NCI-H1930 (cell line): ENCODE results near the gene NKAPD1.
"Not testable (repeated sequence)": the region's sequence is repeated elsewhere in the genome, so short reads cannot be mapped to it uniquely, and the experiment has no call there.

Experiments
- DNase-seq, 2 experiments: peaks; one replicate each; lab custom pipeline; 2025; lab: John Stamatoyannopoulos, UW

The NKAPD1 gene

GRCh38 chr11:112086422-112087191 is 12.5 kb downstream of the NKAPD1 start, which contains the start of the genes SDHD and TIMM8B:
Gene SDHD, plus strand, starts transcription at chr11:112086873. Its CDS starts 35 bp downstream, at chr11:112086908.
Gene TIMM8B, minus strand, starts transcription at chr11:112086756. Its CDS starts 33 bp downstream, at chr11:112086723.
- peak; percentile 94 to 96 for DNase-seq

GRCh38 chr11:112087212-112087611 is 13.1 kb downstream of the NKAPD1 start:
- DNase-seq = no peak

- DNase-seq = not testable (repeated sequence)
Measured at GRCh38 chr11:112095302-112095701, 21.2 kb downstream of the NKAPD1 start.

GRCh38 chr11:112096194-112096593 is 22.1 kb downstream of the NKAPD1 start:
- DNase-seq = no peak

GRCh38 chr11:112097734-112098528 is 23.8 kb downstream of the NKAPD1 start:
- DNase-seq = no peak

- DNase-seq = no peak
Measured at GRCh38 chr11:112100462-112100861, 26.4 kb downstream of the NKAPD1 start.

GRCh38 chr11:112103446-112103845 is 29.3 kb downstream of the NKAPD1 start:
- DNase-seq = no peak

- no peak for DNase-seq
Measured at GRCh38 chr11:112106070-112106469, 32.0 kb downstream of the NKAPD1 start.

- DNase-seq = peak; percentile 27 to 33
Measured at GRCh38 chr11:112113539-112114457, 39.7 kb downstream of the NKAPD1 start.

GRCh38 chr11:112114460-112114859 is 40.4 kb downstream of the NKAPD1 start:
- DNase-seq = no peak

- no peak for DNase-seq
Measured at GRCh38 chr11:112115386-112115785, 41.3 kb downstream of the NKAPD1 start.

- no peak for DNase-seq
Measured at GRCh38 chr11:112118176-112118575, 44.1 kb downstream of the NKAPD1 start.

- no peak for DNase-seq
Measured at GRCh38 chr11:112121981-112122615, 48.0 kb downstream of the NKAPD1 start.

GRCh38 chr11:112123129-112123528 is 49.0 kb downstream of the NKAPD1 start:
- DNase-seq = no peak

GRCh38 chr11:112127056-112127455 is 53.0 kb downstream of the NKAPD1 start:
- DNase-seq = no peak

GRCh38 chr11:112128483-112129121 is 54.5 kb downstream of the NKAPD1 start:
- DNase-seq = no peak

GRCh38 chr11:112129656-112130055 is 55.6 kb downstream of the NKAPD1 start:
- DNase-seq = no peak

- DNase-seq = no peak
Measured at GRCh38 chr11:112132737-112133136, 58.6 kb downstream of the NKAPD1 start.

GRCh38 chr11:112134473-112134872 is 60.4 kb downstream of the NKAPD1 start:
- no peak for DNase-seq
